Uterus (tissue), 2 donors: ENCODE measurements around the gene FHAD1.

Experiments
- CTCF ChIP-seq, 4 experiments: fragments of 200-600 bp in 2 of 4; fragments of 450-650 bp in 2 of 4; sonication (generic) in 2 of 4; IDR thresholded peaks; one replicate each; pipeline ENCODE4 v1.5.1; 2016 to 2019; ENCODE audit warnings: antibody characterized with exemption in 4 of 4, mild to moderate bottlenecking in 2 of 4, moderate library complexity in 1 of 4
- POLR2A ChIP-seq, 2 donors: fragments of 450-650 bp; IDR thresholded peaks; one replicate each; pipeline ENCODE4 v1.6.1; 2016; ENCODE audit warnings: antibody characterized with exemption in 2 of 2, mild to moderate bottlenecking in 1 of 2, moderate library complexity in 1 of 2

GRCh38 chr1:15214527-15214926 lies 32.5 kb upstream of the FHAD1 start:
- no peak for TF ChIP-seq CTCF (IDR thresholded peaks at IDR 0.05)
- no peak for TF ChIP-seq POLR2A (IDR thresholded peaks at IDR 0.05)
